ENCODE data around the gene ZNF507.

ZNF507 gene

DNA sequence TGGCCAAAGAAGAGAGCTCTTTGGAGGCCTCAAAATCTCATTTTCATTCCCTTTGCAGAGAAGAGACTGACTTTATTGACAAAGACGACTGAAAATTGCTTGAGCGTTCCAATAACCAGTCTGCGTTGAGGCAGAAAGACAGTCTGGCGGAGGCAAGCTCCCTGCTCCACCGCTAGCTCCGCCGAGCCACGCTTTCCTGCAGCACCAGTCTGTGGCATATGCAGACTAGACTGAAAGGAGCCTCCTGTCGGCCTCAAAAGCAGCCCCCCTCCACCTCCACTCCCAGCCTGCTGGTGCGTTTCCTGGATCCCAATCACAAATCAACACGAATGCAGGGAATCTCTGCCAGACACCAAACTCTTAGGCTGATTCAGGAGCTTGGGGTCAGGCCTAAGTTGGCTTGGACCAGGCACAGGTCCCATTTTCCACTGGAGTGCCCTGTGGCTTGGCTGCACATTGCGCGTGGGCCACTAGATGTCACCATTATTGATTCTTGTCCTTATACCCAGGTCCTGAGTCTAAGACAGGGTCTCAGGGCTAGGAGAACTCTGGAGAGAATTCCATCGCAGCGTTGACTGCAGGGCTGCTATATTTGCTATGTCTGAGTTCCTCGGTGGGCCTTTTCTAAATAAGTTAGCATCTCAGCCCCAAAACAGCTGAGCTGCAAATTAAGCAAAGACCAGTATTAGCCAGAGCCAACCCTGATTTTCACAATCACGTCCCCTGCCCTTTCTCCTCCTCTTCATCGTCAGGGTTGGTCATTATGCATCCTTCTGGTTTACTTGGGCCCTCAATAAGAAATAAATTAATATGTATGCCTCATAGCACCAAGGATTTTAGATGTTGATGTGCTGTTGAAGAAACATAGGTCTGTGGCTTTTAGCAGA is 5.2 kb upstream of the ZNF507 start:
- no peak overlapping the region for H3K27ac ChIP-seq (ENCODE audit: low read length)
- no peaks in the 10 kb centered on the region for H3K79me2 ChIP-seq (ENCODE audit: low read length)
- peaks cover 3% of the 10 kb centered on the region; the same call in 1 of the 2 replicates for H3K27me3 ChIP-seq (ENCODE audit: low read depth, low read length)
- no peaks in the 10 kb centered on the region for H3K36me3 ChIP-seq (replicated peaks; ENCODE audit: low read depth, low read length)
- no peak overlapping the region for H3K9ac ChIP-seq (ENCODE audit: low read length)
- H3K9me3 ChIP-seq (ENCODE audit: insufficient read depth, low read length), result no peaks in the 10 kb centered on the region
- H3K4me2 ChIP-seq (ENCODE audit: low read length), result peak overlapping the region; percentile 34
- peak overlapping the region; percentile 92 for H2AFZ ChIP-seq (ENCODE audit: low read depth, low read length)
- H3K4me1 ChIP-seq (ENCODE audit: low read length), result peaks cover 4% of the 10 kb centered on the region; the same call in 1 of the 2 replicates
- H3K4me3 ChIP-seq (ENCODE audit: low read length), result 0 out of 2 replicates have a peak overlapping the region, but pooled peaks have one; percentile 3
- TF ChIP-seq CTCF (IDR thresholded peaks at IDR 0.05; ENCODE audit: low read depth, low read length) (peak; percentile 81), EZH2phosphoT487 (IDR thresholded peaks at IDR 0.05; ENCODE audit: low read depth) (no peak)
- no peaks in the 10 kb centered on the region for H4K20me1 ChIP-seq (ENCODE audit: insufficient read depth, low read length)

- H2AFZ ChIP-seq (ENCODE audit: low read depth, low read length), result no peak overlapping the region
- no peak for TF ChIP-seq EZH2phosphoT487 (IDR thresholded peaks at IDR 0.05; ENCODE audit: low read depth)
- TF ChIP-seq CTCF (IDR thresholded peaks at IDR 0.05; ENCODE audit: low read depth, low read length), result no peak
- H3K27me3 ChIP-seq (ENCODE audit: low read depth, low read length), result peaks cover 3% of the 10 kb centered on the region; the same call in 1 of the 2 replicates
- peaks cover 8% of the 10 kb centered on the region for H3K36me3 ChIP-seq (replicated peaks; ENCODE audit: low read depth, low read length)
- H3K4me3 ChIP-seq (ENCODE audit: low read length), result no peak overlapping the region
- no peaks in the 10 kb centered on the region for H4K20me1 ChIP-seq (ENCODE audit: insufficient read depth, low read length)
- H3K4me1 ChIP-seq (ENCODE audit: low read length), result peaks cover 13% of the 10 kb centered on the region
- peaks cover 22% of the 10 kb centered on the region for H3K79me2 ChIP-seq (ENCODE audit: low read length)
- no peak overlapping the region for H3K27ac ChIP-seq (ENCODE audit: low read length)
- H3K9me3 ChIP-seq (ENCODE audit: insufficient read depth, low read length), result no peaks in the 10 kb centered on the region
- H3K4me2 ChIP-seq (ENCODE audit: low read length), result no peak overlapping the region
- no peak overlapping the region for H3K9ac ChIP-seq (ENCODE audit: low read length)
These were observed 2.7 kb upstream of the ZNF507 start for GRCh38 chr19:32342695-32343094.

DNA sequence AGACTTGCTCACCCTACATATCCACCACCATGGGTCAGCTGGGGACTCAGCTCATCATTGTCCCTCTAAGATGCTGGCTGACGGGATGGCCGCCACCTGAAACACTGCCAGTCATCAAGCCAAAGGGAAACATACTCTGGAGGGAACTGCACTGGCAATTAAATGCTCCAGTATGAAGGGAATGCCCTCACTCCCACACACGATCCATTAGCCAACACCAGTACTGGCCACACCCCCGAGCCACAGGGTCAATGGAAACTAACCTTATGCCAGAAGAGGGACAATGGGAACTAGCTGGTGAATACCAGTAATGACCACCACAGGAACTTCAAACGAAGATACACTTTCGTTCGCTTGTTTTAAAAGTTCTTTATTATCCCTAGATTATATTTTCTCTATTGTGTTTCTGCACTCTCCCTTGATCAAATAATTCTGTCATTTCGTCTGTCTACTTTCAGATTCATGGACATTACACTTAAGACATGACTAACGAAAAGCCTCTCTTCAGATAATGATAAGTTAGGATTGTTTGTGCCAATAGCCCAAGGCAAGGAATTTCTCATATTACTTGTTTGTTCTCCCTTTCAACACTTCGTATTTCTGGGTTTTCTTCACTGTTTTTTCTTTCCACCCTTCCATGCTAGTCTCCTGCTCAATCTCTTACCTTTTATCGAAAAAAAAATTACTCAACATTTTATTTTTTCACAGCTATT is 1.7 kb upstream of the ZNF507 start:
- no peak overlapping the region for H2AFZ ChIP-seq (ENCODE audit: low read depth, low read length)
- no peaks in the 10 kb centered on the region for H3K9me3 ChIP-seq (ENCODE audit: insufficient read depth, low read length)
- no peaks in the 10 kb centered on the region for H4K20me1 ChIP-seq (ENCODE audit: insufficient read depth, low read length)
- peaks cover 3% of the 10 kb centered on the region; the same call in 1 of the 2 replicates for H3K27me3 ChIP-seq (ENCODE audit: low read depth, low read length)
- peaks cover 16% of the 10 kb centered on the region for H3K36me3 ChIP-seq (replicated peaks; ENCODE audit: low read depth, low read length)
- H3K4me2 ChIP-seq (ENCODE audit: low read length), result no peak overlapping the region
- no peak overlapping the region for H3K4me3 ChIP-seq (ENCODE audit: low read length)
- H3K4me1 ChIP-seq (ENCODE audit: low read length), result peaks cover 13% of the 10 kb centered on the region
- TF ChIP-seq EZH2phosphoT487 (IDR thresholded peaks at IDR 0.05; ENCODE audit: low read depth) (no peak), CTCF (IDR thresholded peaks at IDR 0.05; ENCODE audit: low read depth, low read length) (no peak)
- peaks cover 26% of the 10 kb centered on the region for H3K79me2 ChIP-seq (ENCODE audit: low read length)
- no peak overlapping the region for H3K9ac ChIP-seq (ENCODE audit: low read length)
- no peak overlapping the region for H3K27ac ChIP-seq (ENCODE audit: low read length)

DNA sequence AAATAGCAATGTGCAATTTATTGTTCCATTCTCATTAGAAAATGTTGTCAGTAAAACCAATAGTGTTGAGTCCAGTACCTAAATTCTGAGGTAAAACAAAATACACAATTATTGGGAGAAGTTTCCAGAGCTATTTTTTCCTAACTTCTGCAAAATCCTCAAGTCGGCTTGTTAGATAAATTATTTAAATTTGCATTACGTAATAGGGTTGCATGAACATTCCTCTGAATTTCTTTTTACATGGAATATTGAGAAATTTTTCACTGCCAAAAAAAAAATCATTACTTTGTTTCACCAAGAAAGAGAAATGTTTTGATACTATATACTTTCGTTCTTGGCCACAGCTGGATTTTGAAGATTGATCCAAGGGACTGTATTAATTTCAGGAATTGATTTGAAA is 1.5 kb downstream of the ZNF507 start:
- Histone ChIP-seq H3K9ac (ENCODE audit: low read length) (peak overlapping the region; percentile 77), H3K27me3 (ENCODE audit: low read depth, low read length) (peaks cover 3% of the 10 kb centered on the region; the same call in 1 of the 2 replicates), H3K27ac (ENCODE audit: low read length) (no peak overlapping the region), H2AFZ (ENCODE audit: low read depth, low read length) (no peak overlapping the region), H3K4me1 (ENCODE audit: low read length) (peaks cover 25% of the 10 kb centered on the region), H3K9me3 (ENCODE audit: insufficient read depth, low read length) (no peaks in the 10 kb centered on the region), H3K79me2 (ENCODE audit: low read length) (peaks cover 44% of the 10 kb centered on the region), H4K20me1 (ENCODE audit: insufficient read depth, low read length) (peaks cover 25% of the 10 kb centered on the region), H3K4me3 (ENCODE audit: low read length) (peak overlapping the region; percentile 83), H3K4me2 (ENCODE audit: low read length) (peak overlapping the region; percentile 84), H3K36me3 (replicated peaks; ENCODE audit: low read depth, low read length) (peaks cover 43% of the 10 kb centered on the region)
- TF ChIP-seq EZH2phosphoT487 (IDR thresholded peaks at IDR 0.05; ENCODE audit: low read depth) (no peak), CTCF (IDR thresholded peaks at IDR 0.05; ENCODE audit: low read depth, low read length) (no peak)

All from OCI-LY3 (cell line).